Astrocyte of the spinal cord (primary cell): Measurements from ENCODE around the gene KCTD14.

Experiments used
- DNase-seq: peaks from one replicate; pipeline ENCODE4 v3.0.0; 2011; ENCODE audit warnings: low read depth, low spot score
- H3K4me3 ChIP-seq: 2 replicates; pipeline ENCODE4 v1.5.1; 2011; ENCODE audit warnings: low read depth, mild to moderate bottlenecking, low read length, moderate library complexity
- in situ Hi-C: cut with HindIII; loops from 2 replicates; pipeline ENCODE4 v1.10.0; 2017; ENCODE audit warnings: low sequenced_read_pairs
- TF ChIP-seq, protein P1 (sequence below): IDR thresholded peaks from 2 replicates; pipeline ENCODE4 v1.5.1; 2012; ENCODE audit warnings: low read depth, mild to moderate bottlenecking, low read length, inconsistent platforms

KCTD14 gene

GRCh38 chr11:78066471-78066870 lies 43.4 kb upstream of the KCTD14 start:
- TF ChIP-seq, protein P1, sequence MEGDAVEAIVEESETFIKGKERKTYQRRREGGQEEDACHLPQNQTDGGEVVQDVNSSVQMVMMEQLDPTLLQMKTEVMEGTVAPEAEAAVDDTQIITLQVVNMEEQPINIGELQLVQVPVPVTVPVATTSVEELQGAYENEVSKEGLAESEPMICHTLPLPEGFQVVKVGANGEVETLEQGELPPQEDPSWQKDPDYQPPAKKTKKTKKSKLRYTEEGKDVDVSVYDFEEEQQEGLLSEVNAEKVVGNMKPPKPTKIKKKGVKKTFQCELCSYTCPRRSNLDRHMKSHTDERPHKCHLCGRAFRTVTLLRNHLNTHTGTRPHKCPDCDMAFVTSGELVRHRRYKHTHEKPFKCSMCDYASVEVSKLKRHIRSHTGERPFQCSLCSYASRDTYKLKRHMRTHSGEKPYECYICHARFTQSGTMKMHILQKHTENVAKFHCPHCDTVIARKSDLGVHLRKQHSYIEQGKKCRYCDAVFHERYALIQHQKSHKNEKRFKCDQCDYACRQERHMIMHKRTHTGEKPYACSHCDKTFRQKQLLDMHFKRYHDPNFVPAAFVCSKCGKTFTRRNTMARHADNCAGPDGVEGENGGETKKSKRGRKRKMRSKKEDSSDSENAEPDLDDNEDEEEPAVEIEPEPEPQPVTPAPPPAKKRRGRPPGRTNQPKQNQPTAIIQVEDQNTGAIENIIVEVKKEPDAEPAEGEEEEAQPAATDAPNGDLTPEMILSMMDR = no peak
- H3K4me3 ChIP-seq = no peak overlapping the region
- DNase-seq = no peak
- in situ Hi-C loops = no loop called here

DNA sequence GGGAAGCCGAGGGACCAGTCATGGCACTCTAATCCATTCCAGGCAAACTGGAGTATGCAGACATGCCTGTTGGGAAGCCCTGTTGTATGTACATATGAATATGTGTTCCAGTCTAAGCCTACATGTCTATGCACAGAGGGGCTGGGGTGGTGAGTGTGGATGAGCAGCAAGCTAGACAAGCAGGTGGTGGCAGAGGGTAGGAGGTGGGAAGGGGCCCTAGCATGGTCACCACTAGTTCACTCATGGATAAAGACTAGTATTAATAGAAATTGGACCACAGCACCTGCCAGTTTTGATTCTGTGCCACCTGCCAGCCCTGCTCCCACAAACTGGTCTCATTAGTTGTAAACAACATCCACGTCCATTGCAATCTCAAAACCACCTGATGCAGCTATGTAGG lies 42.1 kb upstream of the KCTD14 start:
- TF ChIP-seq, protein P1 = no peak
- in situ Hi-C loops = no loop called here
- DNase-seq = no peak
- no peak overlapping the region for H3K4me3 ChIP-seq

- H3K4me3 ChIP-seq = no peak within 1 kb of the TSS
- TF ChIP-seq, protein P1 = no peak
- DNase-seq = no peak
- in situ Hi-C loops = no loop called here
Measured at GRCh38 chr11:78063440-78064181, 40.5 kb upstream of the KCTD14 start, which contains the start of gene THRSP. Gene THRSP, plus strand, starts transcription at chr11:78063861. Its CDS starts 21 bp downstream, at chr11:78063882.

- TF ChIP-seq, protein P1 = no peak
- in situ Hi-C loops = no loop called here
- no peak overlapping the region for H3K4me3 ChIP-seq
- no peak for DNase-seq
Measured at GRCh38 chr11:78062671-78063070, 39.6 kb upstream of the KCTD14 start.

- TF ChIP-seq, protein P1 = no peak
- in situ Hi-C loops = no loop called here
- DNase-seq = no peak
- no peak overlapping the region for H3K4me3 ChIP-seq
Measured at GRCh38 chr11:78061921-78062311, 38.8 kb upstream of the KCTD14 start.

- in situ Hi-C loops = no loop called here
- TF ChIP-seq, protein P1 = no peak
- H3K4me3 ChIP-seq = no peak overlapping the region
- DNase-seq = no peak
Measured at GRCh38 chr11:78061088-78061920, 38.2 kb upstream of the KCTD14 start.
